Measurements from ENCODE around the gene CARD16.
"Not testable (repeated sequence)": the region's sequence is repeated elsewhere in the genome, so short reads cannot be mapped to it uniquely, and the experiment has no call there.

CARD16 gene

DNA sequence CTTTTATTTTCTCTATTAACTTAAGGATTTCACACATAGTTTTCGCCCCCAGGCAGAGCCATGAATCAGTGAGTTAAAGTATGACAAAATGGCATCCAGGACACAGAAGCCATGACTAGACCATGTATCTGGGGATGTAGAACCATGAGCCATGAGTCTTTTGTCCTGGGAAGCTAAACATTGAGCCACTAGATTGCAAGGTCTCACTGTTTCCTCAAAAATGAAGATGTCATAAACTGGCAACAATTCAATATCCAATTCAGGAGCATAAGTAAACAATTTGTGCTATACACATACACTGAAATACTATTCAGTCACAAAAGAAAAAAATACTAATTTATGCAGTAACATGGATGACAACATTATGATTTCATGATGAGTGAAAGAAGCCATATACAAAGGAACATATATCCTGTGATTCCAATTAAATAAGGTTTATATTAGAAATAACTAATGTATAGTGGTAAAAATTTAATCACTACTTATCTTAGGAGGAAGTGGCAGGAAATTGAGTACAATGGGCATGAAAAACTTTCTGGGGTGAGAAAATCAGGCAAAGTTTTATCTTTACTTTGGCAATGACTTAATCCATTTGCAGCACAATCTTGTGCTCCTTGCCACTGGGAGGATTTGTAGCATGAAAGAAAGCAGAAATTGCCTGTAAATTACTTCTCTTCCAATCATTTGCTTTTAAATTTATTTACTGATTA is 28.5 kb upstream of the CARD16 start:
- TF ChIP-seq, protein P1, sequence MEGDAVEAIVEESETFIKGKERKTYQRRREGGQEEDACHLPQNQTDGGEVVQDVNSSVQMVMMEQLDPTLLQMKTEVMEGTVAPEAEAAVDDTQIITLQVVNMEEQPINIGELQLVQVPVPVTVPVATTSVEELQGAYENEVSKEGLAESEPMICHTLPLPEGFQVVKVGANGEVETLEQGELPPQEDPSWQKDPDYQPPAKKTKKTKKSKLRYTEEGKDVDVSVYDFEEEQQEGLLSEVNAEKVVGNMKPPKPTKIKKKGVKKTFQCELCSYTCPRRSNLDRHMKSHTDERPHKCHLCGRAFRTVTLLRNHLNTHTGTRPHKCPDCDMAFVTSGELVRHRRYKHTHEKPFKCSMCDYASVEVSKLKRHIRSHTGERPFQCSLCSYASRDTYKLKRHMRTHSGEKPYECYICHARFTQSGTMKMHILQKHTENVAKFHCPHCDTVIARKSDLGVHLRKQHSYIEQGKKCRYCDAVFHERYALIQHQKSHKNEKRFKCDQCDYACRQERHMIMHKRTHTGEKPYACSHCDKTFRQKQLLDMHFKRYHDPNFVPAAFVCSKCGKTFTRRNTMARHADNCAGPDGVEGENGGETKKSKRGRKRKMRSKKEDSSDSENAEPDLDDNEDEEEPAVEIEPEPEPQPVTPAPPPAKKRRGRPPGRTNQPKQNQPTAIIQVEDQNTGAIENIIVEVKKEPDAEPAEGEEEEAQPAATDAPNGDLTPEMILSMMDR (IDR thresholded peaks at IDR 0.05; ENCODE audit: borderline replicate concordance, insufficient read depth, low read depth, low read length) = no peak
- H3K4me3 ChIP-seq (ENCODE audit: low read depth, low read length) = no peak overlapping the region

DNA sequence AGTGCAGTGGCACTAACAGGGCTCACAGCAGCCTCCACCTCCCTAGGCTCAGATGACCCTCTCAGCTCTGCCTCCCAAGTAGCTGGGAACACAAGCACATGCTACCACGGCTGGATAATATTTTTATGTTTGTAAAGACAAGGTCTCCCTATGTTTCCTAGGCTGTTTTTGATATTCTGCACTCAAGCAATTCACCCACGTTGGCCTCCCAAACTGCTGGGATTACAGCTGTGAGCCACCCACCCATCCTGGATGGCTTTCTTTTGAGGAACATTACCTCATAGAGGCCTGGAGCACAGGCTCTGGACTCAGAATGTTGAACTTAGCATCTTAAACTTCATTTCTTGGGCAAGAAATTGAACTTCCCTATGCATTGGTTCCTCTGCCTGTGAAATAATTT is 26.9 kb upstream of the CARD16 start:
- H3K4me3 ChIP-seq (ENCODE audit: low read depth, low read length) = not testable (repeated sequence)

DNA sequence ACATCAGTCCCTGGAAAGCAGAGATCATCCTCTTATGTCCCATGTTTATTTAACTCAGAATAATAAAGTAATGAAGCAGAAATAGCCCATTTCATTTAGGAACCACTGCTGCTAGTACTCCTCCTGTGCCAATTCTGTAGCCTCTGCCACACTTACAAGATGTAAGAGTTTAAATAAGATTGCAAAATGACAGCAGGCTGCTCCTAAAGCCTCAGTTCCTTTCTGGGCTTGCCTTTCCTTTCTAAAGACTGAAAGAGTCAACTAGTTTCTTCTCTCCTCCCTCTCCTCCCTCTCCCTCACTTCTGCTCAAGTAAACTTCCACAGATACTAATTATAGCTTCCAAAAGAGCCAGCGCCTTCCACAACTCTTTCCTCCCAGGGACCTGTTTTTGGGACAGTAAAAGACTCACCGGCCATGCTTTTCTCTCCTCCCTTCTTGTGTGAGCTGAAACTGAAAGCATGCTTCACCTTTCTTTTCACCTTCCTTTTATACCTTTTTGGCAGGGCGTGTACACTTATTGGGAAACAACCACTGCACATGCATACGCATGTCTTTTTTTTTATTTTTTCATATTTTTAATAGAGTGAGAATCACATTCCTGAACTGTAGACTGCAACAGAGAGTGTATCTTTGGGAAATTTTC is 26.1 kb upstream of the CARD16 start:
- H3K4me3 ChIP-seq (ENCODE audit: low read depth, low read length) = no peak overlapping the region
- TF ChIP-seq, protein P1 (IDR thresholded peaks at IDR 0.05; ENCODE audit: borderline replicate concordance, insufficient read depth, low read depth, low read length) = no peak

DNA sequence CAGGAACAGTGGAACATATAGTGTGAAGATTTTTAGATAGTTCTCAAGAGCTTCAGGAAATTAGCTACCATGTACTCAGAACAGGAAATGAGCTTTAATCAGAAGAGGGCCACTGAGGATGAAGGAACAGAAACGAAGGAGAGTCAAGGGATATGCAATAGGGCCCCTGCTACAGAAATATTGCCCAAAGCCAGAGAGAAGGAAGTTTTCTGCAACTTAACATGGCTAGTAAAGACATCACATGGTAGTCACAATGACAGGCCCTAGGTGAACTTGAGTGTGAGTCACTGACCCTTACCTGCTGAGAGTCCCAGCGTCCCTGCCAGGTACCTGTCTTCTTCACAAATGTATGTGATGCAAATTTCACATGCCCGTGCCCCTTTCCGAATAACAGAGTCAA is 25.2 kb upstream of the CARD16 start:
- TF ChIP-seq, protein P1 (IDR thresholded peaks at IDR 0.05; ENCODE audit: borderline replicate concordance, insufficient read depth, low read depth, low read length) = no peak
- H3K4me3 ChIP-seq (ENCODE audit: low read depth, low read length) = no peak overlapping the region

DNA sequence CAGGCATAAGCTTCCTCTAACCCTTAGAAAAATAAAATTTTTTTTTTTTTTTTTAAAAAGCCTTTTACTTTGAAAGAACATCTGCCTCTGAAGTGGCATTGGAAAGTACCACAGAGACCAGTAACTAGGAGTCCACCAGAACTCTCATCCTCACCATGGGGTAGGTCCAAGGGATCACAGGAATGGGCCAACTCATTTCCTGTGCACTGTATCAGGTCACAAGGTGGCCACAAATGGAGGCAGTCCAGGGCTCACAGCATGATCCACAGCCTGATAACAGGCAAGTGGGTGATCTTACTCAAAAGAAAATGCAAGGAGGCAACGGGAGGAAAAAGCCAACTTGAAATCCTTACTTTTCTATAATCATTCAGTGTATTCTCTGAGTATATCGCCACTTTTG is 24.6 kb upstream of the CARD16 start:
- H3K4me3 ChIP-seq (ENCODE audit: low read depth, low read length) = not testable (repeated sequence)

DNA sequence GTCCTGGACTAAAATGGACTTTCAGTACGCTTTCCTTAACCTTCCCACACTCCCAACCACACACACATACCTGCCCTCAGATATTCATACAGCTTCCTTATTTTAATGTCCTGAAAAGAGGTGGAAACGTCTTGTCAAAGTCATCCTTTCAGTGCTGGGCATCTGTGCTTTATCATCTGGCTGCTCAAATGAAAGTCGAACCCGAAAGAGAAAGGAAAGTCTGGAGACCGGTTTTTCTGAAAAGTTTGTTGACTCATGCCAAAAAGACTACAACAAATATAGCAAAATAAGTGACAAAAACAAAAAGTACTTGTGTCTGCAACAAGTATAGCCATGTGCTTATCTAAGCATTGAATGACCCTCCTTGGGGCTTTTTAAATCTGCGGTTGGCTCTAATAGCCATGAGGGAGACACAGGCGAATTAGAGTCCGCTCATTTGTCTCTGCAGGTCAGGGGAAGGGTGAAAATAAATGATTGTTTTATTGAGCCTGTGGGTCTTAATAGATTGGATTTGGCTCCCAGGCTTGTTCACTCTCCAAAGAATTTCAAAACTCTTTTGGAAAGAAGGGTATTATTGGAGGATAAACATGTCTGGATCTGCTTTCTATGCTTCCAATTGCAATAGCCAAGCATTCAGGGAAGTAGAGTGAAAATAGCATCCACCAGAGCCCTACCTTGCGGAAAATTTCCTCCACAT is 18.3 kb upstream of the CARD16 start:
- not testable (repeated sequence) for H3K4me3 ChIP-seq (ENCODE audit: low read depth, low read length)

DNA sequence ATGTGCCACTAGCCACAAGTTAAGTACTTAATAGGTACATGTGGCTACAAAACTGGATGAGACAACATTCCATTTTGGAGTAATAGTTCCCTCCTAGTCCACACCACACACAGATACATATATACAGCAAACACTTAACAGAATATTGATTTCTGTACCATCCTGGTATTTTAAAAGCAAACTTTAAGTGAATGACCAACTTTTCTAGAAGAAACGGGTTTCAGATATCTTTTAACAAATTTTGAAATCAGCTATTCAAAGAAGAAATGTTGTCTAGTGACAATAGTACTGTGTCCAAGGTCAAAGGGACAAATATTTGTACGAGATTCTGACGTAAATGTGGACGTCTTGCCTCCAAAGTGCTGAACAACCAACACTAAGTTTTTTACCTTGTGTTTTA is 12.3 kb upstream of the CARD16 start:
- TF ChIP-seq, protein P1 (IDR thresholded peaks at IDR 0.05; ENCODE audit: borderline replicate concordance, insufficient read depth, low read depth, low read length) = no peak
- H3K4me3 ChIP-seq (ENCODE audit: low read depth, low read length) = no peak overlapping the region

DNA sequence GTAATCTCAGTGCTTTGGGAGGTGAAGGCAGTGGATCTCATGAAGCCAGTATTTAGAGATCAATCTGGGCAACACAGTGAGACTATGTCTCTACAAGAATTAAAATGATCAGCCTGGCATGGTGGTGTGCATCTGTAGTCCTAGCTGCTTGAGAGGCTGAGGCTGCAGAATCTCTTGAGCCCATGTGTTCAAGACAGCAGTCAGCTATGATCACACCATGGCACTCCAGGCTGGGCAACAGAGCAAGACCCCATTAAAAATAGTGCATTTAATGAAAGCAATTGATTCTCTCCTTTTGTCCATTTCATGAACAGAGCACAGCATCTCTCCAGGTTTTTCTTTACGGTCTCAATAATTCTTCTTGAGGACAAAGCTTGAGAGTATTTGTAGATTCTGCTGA is 11.3 kb upstream of the CARD16 start:
- no peak overlapping the region for H3K4me3 ChIP-seq (ENCODE audit: low read depth, low read length)
- TF ChIP-seq, protein P1 (IDR thresholded peaks at IDR 0.05; ENCODE audit: borderline replicate concordance, insufficient read depth, low read depth, low read length) = no peak
